Left hindlimb (tissue), 1 donor: ENCODE results near the gene TMEM176A.

Experiments used
- DNase-seq: peaks from one replicate; pipeline ENCODE4 v3.0.0-alpha.2; 2018

TMEM176A gene

GRCh38 chr7:150820148-150820547 is 19.6 kb downstream of the TMEM176A start:
- DNase-seq: no peak

GRCh38 chr7:150820578-150821198 is 20.1 kb downstream of the TMEM176A start:
- DNase-seq: no peak

GRCh38 chr7:150823043-150823442 is 22.5 kb downstream of the TMEM176A start:
- DNase-seq: no peak

GRCh38 chr7:150823484-150824126 is 23.0 kb downstream of the TMEM176A start:
- no peak for DNase-seq

- DNase-seq: no peak
Observed at GRCh38 chr7:150824379-150825177, 24.0 kb downstream of the TMEM176A start.

- DNase-seq: no peak
Observed at GRCh38 chr7:150826061-150826849, 25.7 kb downstream of the TMEM176A start.

GRCh38 chr7:150828384-150828783 is 27.8 kb downstream of the TMEM176A start:
- DNase-seq: no peak

- DNase-seq: no peak
Observed at GRCh38 chr7:150829426-150829825, 28.9 kb downstream of the TMEM176A start.

GRCh38 chr7:150830937-150831336 is 30.4 kb downstream of the TMEM176A start:
- no peak for DNase-seq

GRCh38 chr7:150831851-150832250 is 31.3 kb downstream of the TMEM176A start:
- no peak for DNase-seq

GRCh38 chr7:150835019-150835418 is 34.5 kb downstream of the TMEM176A start:
- no peak for DNase-seq

GRCh38 chr7:150835702-150836280 is 35.2 kb downstream of the TMEM176A start:
- no peak for DNase-seq

GRCh38 chr7:150838965-150839650 is 38.5 kb downstream of the TMEM176A start:
- no peak for DNase-seq

GRCh38 chr7:150842018-150842417 is 41.4 kb downstream of the TMEM176A start:
- DNase-seq: no peak

GRCh38 chr7:150842716-150843115 is 42.1 kb downstream of the TMEM176A start:
- no peak for DNase-seq

GRCh38 chr7:150845421-150845861 is 44.9 kb downstream of the TMEM176A start:
- DNase-seq: peak; percentile 67

GRCh38 chr7:150846291-150847115 is 45.9 kb downstream of the TMEM176A start:
- no peak for DNase-seq

- no peak for DNase-seq
Observed at GRCh38 chr7:150847536-150847935, 47.0 kb downstream of the TMEM176A start.

GRCh38 chr7:150848111-150848510 is 47.5 kb downstream of the TMEM176A start:
- no peak for DNase-seq

- no peak for DNase-seq
Observed at GRCh38 chr7:150848561-150849115, 48.1 kb downstream of the TMEM176A start.
